Activated naive CD4-positive, alpha-beta T cell treated with anti-CD3 and anti-CD28 coated beads, Interleukin-2, amount 50 U/mL, for 16 hours (primary cell): Measurements from ENCODE around the gene CCDC24.

ENCODE experiments used
- DNase-seq: peaks from one replicate; pipeline ENCODE4 v3.0.0-alpha.2; 2020

The CCDC24 gene

DNA sequence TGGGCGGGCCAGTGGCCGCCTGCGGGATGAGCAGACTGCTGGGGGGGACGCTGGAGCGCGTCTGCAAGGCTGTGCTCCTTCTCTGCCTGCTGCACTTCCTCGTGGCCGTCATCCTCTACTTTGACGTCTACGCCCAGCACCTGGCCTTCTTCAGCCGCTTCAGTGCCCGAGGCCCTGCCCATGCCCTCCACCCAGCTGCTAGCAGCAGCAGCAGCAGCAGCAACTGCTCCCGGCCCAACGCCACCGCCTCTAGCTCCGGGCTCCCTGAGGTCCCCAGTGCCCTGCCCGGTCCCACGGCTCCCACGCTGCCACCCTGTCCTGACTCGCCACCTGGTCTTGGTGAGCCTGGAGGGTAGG is 10.3 kb upstream of the CCDC24 start:
- no peak for DNase-seq

DNA sequence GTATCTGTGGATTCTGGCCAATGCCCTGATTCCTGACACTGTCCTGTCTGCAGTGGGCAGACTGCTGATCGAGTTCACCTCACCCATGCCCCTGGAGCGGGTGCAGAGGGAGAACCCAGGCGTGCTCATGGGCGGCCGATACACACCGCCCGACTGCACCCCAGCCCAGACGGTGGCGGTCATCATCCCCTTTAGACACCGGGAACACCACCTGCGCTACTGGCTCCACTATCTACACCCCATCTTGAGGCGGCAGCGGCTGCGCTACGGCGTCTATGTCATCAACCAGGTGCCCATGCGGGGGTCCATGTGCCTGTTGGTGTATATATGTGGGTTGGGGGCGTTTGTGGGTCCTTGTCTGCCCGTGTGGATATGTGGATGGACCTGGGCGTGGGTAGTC is 9.8 kb upstream of the CCDC24 start:
- no peak for DNase-seq

DNA sequence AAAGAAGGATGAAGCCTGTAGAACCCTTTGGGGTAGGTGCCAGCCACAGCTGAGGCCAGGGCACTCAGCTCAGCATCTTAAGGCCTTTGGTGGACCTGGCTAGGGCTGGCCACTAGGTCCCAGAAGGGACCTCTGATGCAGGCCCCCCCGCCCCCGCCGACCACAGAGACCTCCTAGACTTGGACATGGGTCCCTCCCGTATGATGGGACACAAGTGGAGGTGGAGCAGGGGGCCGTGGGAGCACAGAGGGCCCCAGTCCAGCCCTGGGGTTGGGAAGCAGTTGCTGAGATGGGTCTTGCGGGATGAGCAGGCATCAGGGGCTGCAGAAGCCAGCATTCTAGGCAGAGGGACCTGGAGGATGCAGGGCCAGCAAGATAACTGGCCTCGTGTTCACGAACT is 9.2 kb upstream of the CCDC24 start:
- no peak for DNase-seq

DNA sequence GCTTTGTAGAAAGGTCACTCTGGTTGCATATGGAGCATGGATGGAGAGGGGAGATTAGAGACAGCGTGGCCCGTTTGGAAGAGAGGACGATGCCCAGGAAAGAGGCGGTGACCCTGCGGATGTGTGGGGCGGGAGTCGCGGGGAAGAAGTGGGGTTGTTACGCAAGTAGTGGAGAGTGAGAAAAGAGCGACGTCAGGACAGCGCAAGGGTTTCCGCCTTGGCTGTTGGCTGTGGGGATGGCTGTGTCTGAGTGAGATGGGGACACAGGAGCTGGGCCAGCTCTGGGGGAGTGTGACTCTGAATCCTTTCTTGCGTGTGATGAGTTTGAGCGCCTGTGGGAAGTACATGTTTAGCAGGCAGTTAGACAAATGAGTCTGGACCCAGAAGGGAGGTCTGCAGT is 8.6 kb upstream of the CCDC24 start:
- DNase-seq: no peak

DNA sequence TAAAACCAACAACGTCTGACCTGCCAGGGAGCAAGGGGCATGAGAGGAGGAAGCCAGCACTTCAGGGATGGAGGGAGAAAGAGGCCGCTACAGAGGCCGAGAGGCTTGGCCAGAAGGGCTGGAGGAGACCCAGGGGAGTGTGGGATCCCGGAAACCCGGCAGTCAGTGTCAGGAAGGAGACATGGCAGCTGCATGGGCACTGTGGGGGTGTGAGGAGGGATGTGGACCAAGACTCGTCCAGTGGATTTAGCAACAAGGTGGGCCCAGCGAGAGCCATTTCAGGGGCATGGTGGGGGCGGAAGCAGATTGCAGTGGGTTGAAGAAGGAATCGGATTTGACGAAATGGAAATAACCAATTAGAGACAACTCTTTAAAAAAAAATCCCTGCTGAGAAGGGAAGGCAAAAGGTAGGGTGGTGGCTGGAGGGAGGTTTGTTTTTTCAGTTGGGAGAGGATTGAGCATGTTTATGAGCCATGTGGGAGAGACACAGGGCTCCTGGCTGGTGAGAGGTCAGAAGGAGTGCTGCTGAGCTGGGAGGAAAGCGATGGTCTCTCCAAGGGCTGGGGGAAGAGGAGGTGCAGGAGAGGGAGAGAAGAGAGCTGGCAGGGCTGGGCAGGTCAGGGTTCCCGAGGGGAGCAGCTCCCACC is 8.0 kb upstream of the CCDC24 start:
- DNase-seq: no peak

DNA sequence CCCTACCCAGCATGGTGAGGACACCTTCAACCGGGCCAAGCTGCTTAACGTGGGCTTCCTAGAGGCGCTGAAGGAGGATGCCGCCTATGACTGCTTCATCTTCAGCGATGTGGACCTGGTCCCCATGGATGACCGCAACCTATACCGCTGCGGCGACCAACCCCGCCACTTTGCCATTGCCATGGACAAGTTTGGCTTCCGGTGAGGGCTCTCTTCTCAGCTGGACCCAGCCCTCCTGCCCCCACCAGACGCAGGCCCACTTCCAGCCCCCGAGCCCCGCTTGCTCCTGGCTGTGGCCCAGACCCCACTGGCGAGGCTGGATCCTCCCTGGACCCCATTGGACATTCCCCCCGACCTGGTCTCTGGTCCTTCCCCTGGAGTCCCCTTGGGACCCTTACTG is 6.5 kb upstream of the CCDC24 start:
- no peak for DNase-seq

DNA sequence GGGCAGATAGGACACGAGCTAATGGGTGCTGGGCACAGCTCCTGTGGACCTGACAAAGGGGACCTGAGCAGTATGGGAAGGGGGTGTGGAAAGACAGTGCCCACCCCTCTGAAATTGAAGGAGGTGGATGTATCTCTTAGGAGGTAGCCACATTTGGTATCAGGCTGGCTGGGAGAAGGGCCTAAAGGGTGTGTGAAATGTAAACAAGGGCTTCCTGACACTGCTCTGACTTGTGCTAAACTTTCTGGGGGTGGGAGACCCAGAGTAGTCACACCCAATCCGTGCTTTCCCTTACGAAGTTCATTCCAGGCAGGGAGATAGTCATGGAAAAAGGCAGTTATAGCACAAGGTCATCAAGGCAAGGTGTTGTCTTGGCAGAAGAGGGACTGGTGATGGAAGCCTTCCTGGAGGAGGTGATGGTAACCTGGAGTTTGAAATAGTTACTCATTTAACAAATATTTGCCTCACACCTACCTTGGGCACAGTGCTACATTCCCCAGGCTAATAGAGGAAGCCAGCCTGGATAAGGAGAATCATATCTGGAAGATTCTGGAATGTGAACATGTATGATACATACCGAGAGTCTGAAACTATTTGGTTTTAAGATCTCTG is 5.3 kb upstream of the CCDC24 start:
- DNase-seq: no peak

DNA sequence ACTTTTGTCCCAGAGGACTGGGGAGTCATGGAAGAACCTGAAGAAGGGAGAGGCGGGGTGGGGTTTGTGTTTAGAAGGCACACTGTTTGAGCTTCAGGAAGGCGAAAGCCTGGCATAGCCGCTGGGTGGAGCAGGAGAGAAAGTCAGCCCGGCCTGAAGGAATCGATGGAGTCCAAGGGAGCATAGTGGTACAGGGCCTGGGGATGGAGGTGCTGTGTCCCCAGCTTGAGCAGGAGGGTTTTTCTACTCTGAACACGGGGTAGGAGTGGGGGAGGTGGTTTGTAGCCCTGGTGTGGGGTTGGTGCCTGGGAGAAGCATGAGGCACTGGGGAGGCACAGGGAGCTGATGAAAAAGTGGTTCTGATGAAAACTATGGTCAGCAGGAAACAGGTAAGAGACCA is 4.7 kb upstream of the CCDC24 start:
- no peak for DNase-seq

DNA sequence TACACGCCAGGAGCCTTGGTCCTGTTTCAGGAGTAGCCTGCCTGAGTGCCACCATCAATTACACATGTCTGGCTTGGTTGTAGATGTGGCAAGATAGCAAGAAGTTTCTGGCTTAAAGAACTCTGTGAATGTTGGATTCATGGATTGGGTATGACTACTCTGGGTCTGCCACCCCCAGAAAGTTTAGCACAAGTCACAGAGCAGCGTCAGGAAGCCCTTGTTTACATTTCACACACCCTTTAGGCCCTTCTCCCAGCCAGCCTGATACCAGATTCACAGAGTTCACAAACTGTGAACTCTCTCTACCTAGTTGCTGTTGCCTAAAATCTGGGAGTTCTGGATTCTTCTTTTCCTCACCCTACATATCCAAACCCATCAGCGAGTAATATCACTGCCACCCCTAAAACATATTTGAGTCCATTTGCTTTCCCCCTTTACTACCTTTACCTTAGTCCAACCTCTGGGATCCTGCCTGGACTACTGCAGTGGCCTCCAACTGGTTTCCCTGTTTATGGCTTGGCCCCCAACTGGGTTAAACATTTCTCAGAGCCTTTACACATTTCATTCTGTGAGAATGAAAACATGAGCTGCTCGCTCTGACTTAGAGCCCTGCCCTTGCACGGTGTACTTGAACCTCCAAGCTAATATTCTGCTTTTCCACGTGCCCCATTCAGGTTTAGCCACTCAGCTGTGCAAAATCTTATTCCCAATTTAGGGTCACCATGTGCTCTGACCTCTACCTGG is 4.1 kb upstream of the CCDC24 start:
- no peak for DNase-seq

DNA sequence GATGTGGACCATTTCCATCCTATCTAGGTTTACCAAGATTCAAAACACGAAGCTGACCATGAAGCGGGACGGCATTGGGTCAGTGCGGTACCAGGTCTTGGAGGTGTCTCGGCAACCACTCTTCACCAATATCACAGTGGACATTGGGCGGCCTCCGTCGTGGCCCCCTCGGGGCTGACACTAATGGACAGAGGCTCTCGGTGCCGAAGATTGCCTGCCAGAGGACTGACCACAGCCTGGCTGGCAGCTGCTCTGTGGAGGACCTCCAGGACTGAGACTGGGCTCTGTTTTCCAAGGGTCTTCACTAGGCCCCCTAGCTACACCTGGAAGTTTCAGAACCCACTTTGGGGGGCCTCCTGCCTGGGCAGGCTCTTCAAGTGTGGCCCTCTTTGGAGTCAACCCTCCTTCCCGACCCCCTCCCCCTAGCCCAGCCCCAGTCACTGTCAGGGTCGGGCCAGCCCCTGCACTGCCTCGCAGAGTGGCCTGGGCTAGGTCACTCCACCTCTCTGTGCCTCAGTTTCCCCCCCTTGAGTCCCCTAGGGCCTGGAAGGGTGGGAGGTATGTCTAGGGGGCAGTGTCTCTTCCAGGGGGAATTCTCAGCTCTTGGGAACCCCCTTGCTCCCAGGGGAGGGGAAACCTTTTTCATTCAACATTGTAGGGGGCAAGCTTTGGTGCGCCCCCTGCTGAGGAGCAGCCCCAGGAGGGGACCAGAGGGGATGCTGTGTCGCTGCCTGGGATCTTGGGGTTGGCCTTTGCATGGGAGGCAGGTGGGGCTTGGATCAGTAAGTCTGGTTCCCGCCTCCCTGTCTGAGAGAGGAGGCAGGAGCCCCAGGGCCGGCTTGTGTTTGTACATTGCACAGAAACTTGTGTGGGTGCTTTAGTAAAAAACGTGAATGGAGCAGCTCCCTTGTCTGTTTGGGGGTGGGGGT is 864 bp upstream of the CCDC24 start:
- no peak for DNase-seq

DNA sequence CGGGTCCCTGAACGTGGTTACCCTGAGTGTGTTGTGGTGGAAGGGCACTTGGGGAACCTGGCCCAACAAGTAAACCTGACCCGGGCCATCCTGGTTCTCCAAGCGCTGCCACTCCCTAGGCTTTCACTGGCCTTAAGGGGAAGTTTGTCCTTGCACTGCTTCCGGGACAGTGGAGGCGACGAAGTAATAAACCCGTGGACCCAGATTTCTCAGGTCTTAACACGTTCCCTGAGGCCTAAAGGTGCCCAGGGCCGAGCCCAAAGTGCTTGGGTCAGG is 261 bp upstream of the CCDC24 start:
- DNase-seq: no peak

DNA sequence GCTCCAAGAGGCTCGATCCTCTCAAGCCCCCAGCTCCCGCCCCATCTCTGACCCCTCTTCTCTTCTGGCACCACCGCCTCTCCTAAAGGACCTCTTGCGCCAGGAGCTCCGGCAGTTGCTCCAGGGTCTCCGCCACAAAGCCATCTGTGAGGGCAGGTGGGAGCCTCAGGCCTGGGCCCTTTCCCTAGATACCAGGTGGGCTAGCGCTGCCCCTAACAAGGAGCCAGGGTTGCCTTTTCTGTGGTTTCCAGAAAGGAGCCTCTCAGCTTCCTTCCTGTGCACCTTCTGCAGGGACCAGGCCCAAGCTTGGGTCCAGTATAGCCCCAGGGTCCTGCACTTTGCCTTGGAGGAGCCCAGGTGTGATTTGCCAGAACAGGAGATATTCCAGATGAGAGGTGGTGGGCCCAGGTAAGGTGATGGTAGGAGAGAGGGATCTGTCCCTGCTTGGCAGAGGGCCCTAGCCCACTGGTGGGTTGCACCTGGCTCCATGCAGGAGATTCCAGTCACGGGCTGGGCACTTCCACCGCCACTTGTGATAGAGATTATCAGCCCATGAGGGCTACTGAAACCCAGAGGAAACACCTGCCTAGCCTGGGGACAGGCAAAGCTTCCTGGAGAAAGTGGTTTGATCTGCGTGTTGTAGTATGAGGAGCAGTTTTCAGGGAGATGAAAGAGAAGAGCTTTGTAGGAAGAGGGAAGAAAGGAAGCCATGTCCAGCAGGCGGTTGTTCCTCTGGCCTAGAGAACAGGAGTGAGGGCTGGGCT is 1.0 kb downstream of the CCDC24 start:
- DNase-seq: no peak

DNA sequence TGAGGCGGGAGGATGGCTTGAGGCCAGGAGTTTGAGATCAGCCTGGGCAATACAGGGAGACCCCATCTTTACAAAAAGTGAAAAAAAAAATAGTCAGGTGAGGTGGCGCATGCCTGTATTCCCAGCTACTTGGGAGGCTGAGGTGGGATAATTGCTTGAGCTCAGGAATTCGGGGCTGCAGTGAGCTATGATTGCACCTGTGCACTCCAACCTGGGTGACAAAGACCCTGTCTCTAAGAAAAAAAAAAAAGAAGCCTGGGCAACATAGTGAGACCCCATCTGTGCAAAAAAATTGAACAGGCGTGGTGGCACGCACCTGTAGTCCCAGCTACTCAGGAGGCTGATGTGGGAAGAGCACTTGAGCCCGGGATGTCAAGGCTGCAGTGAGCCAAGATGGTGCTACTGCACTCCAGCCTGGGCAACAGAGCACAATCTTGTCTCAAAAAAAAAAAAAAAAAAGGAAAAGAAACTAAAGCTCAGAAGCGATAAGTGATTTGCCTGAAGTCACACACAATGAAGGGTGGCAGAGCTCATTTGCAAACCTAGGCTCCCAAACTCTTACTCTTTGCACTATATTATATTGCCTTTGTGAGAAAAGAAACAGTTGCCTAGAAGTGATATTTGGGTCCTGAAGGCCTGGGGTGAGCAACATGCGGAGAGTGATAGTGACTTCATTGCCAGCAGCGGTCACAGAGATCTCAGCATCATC is 2.0 kb downstream of the CCDC24 start:
- DNase-seq: no peak

DNA sequence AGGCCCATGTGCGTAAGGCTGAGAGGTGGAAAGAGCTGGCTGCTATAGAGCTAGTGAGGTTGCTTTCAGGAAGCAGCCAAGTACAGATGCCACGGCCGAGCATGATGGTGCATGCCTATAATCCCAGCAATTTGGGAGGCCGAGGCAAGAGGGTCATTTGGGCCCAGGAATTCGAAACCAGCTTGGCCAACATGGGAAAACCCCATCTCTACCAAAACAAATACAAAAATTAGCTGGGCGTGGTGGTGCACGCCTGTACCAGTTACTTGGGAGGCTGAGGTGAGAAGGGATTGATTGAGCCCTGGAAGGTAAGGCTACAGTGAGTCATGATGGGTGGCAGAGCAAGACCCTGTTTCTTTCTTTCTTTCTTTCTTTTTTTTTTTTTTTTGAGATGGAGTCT is 2.7 kb downstream of the CCDC24 start:
- DNase-seq: no peak

DNA sequence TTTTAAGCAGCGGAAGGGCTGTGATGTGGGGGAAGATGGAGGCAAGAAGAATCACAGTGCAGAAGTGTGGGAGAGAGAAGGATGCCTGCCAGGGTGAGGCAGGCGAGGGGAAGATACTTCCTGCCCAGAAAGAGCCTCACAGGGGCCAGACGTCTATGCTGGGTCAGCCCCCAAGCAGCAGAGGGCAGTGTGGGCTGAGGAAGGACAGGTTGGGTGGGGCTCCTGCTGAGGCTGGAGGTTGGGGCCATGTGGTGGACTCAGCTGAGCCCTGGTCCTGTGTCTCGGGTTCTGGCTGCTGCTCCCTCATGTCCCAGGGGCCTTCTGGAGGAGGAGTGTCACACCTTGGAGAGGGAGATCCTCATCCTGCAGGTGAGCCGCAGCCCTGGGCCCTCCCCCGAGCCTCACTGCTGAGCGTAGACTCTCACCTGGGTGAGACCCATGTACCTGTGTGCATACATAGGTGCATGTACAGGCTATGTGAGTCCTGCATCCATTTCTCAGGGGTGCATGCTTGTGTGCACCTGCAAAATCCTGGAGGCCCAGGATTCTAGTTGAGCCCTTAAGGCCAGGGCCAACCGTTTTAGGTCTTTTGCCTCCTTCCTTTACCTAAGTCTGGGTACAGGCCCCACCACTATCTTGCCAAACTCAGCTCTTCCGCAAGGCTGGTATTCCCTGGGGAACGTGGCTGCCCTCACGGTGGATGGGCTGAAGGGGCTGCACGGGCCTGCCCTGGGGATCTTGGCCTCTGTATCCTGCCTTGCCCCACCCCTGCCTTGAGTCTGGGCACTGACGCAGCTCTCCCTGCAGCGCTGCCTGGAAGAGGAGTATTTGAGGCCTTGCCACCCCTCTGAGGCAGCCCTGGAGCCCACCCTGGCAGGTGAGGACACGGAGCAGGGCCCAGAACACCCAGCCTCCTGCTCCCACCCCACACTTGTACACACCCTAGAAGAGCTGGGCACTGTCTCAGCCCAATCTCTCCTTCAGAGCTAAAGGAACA is 3.7 kb downstream of the CCDC24 start:
- DNase-seq: no peak

DNA sequence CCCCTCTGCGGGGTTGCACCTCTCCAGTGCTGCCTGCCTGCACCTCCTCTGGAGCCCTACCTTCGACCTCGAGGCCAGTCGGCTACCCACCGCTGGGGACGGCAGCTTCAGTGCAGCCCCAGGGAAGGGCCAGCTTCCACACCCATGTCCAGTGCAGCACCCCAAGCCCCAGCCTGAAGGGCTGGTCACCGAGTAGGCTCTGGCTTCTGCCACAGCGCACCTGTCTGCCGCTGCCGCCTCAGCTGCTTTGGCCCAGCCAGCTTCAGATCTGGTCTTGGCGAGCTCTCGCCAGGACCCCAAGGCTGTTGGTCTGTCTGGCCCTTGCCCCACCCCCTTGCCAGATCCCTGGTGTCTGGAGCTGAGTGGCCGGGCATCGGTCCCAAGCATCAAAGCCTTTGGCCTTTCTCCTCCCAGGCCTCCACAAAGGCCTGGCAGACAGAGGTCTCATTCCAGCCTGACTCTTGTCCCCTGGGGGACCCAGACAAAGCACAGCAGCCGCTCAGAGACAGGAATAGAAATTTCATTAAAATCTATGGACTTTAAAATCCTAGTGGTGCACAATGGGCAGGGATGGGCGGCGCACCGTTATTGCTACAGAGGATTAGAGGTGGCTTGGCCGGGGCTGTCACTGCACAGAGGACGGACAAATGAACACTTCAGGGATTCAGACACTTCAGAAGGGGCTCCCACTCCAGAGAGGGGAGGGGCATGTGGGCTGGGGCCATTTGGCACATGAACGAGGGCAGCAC is 4.8 kb downstream of the CCDC24 start:
- no peak for DNase-seq

DNA sequence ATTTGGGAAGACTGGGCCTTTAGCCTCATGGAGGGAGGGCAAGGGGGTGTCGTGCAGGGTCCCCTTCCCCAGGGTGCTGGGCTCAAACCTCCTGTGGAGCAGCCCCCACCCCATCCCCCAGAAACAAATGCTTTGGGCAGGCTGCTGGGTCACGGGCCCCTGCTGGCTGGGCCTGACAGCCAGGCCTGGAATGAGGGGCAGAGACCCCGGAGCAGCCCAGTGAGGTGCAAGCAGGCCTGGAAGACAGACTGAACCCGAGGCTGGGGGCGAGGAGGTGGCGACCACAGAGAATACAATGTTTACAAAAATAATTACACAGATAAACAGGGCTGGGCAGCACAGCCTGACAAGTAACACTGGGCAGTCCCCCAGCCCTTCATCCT is 5.3 kb downstream of the CCDC24 start:
- DNase-seq: no peak

DNA sequence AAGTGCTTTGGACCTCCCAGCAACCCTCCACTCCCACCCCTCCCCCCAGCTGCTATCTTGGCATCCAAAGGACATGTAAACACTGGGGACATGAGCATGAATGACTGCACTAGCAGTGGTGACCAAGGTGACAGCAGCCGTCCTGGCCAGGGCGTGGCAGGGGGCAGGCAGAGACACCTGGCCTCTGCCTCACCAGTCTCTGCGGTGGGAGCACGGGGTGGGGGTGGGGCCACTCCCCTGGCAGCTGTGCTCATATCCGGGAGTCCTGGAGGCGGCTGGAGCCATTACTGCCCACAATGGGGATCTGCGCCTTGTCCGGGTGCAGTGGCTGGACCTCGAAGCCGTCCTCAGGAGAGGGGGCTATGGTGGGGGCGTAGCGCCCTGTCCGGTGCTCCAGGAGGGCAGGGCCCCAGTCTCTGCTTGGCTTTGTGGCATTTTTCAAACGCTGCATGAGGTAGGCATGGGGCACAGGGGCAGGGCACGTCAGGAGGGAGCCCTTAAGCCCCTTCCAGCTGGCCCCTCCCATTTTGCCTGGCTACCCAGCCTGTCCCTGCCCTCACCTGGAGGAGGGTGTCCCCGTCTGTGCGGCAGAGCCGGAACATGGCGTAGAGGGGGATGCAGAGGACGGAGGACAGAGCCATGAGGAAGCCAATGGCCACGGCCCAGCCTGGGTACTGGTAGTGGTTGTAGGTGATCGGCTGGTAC is 6.0 kb downstream of the CCDC24 start:
- DNase-seq: no peak

DNA sequence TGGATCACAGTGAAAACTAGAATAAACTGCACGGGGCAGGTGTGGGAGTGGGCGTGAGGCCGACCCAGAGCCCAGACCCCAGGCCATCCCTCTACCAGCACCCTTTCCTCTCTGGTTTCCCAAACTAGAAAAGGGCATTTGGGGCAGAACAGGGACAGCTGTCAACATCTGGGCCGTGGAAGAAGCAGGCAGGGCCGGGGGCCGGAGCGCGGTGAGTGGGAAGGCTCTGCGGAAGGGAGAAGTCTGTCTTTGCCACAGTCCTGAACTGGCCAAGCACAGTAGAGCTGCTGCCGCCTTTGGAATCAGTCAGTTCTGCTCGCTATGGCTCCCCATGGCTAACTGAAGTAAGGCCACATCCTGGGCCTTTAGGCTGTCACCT is 6.6 kb downstream of the CCDC24 start:
- no peak for DNase-seq

DNA sequence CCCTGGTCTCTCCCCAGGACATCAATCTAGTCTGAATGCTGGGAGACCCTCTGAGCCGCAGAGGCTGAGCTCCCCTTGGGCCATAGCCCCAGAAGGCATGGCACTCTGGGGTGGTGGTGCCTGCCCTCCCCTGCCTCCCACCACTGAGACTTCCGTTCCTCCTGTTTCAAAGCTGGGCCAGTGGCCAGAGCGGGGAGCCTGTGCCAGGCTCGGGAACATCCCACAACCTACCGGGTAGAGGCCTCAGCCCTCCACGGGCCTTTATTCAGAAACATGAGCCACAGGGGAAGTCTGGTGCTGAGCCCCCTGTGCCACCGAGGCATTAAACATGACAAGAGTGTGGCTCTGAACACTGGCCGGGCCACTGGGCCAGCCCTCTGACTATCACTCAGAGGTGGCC is 8.1 kb downstream of the CCDC24 start:
- DNase-seq: no peak
